DND-41 (cell line): ENCODE data around the gene ZFP36.

Source experiments
- ATAC-seq: fragments of 200-7000 bp; cut with Tn5 transposase; 3 replicates; pipeline ENCODE4 v1.9.1; 2021; ENCODE audit warnings: low read depth; ENCODE audit not compliant: insufficient read depth
- DNase-seq: peaks from one replicate; pipeline ENCODE4 v3.0.0-alpha.2; 2020
- H2AFZ ChIP-seq: 2 replicates; pipeline ENCODE4 v1.6.0; 2012; ENCODE audit warnings: low read depth, low read length
- H3K27ac ChIP-seq: 2 replicates; pipeline ENCODE4 v1.5.1; 2012; ENCODE audit warnings: low read length, inconsistent platforms
- H3K27me3 ChIP-seq: fragments of 200-600 bp; sonication (generic); 2 replicates; pipeline ENCODE4 v1.6.0; 2012; ENCODE audit warnings: low read length, mild to moderate bottlenecking, inconsistent platforms; ENCODE audit not compliant: insufficient read depth, poor library complexity
- H3K36me3 ChIP-seq: 2 replicates; pipeline ENCODE4 v1.5.1; 2012; ENCODE audit warnings: low read length, inconsistent platforms; ENCODE audit not compliant: insufficient read depth
- H3K4me1 ChIP-seq: 2 replicates; pipeline ENCODE4 v1.5.1; 2012; ENCODE audit warnings: mild to moderate bottlenecking, low read length; ENCODE audit not compliant: insufficient read depth
- H3K4me2 ChIP-seq: 2 replicates; pipeline ENCODE4 v1.6.0; 2012; ENCODE audit warnings: mild to moderate bottlenecking, moderate library complexity, low read length, inconsistent platforms; ENCODE audit not compliant: insufficient read depth
- H3K4me3 ChIP-seq, 2 experiments: fragments of 200-600 bp in 1 of 2; shearing (Covaris generic) in 1 of 2; 2 replicates each; pipeline ENCODE4 v1.5.1; 2012 to 2016; ENCODE audit warnings: inconsistent platforms in 2 of 2, low read length in 2 of 2, mild to moderate bottlenecking in 2 of 2, low read depth in 1 of 2, moderate library complexity in 1 of 2
- H3K79me2 ChIP-seq: 2 replicates; pipeline ENCODE4 v1.6.0; 2012; ENCODE audit warnings: low read length, inconsistent platforms; ENCODE audit not compliant: insufficient read depth
- H3K9ac ChIP-seq: 2 replicates; pipeline ENCODE4 v1.6.0; 2012; ENCODE audit warnings: low read depth, mild to moderate bottlenecking, inconsistent platforms, low read length, moderate library complexity
- H3K9me3 ChIP-seq: 2 replicates; pipeline ENCODE4 v1.5.1; 2012; ENCODE audit warnings: low read length, moderate library complexity, mild to moderate bottlenecking, inconsistent platforms; ENCODE audit not compliant: insufficient read depth, severe bottlenecking
- H4K20me1 ChIP-seq: 2 replicates; pipeline ENCODE4 v1.6.0; 2012; ENCODE audit warnings: low read length; ENCODE audit not compliant: insufficient read depth
- EZH2 ChIP-seq: IDR thresholded peaks from 3 replicates; pipeline ENCODE4 v1.6.1; 2012; ENCODE audit warnings: borderline replicate concordance, low read depth, mild to moderate bottlenecking, moderate library complexity, low read length, inconsistent platforms; ENCODE audit not compliant: severe bottlenecking
- TF ChIP-seq, protein P1 (sequence below): IDR thresholded peaks from 2 replicates; pipeline ENCODE4 v1.5.1; 2012; ENCODE audit warnings: borderline replicate concordance, low read length, moderate library complexity, mild to moderate bottlenecking; ENCODE audit not compliant: poor library complexity, severe bottlenecking; ENCODE audit errors: extremely low read depth

Gene ZFP36

DNA sequence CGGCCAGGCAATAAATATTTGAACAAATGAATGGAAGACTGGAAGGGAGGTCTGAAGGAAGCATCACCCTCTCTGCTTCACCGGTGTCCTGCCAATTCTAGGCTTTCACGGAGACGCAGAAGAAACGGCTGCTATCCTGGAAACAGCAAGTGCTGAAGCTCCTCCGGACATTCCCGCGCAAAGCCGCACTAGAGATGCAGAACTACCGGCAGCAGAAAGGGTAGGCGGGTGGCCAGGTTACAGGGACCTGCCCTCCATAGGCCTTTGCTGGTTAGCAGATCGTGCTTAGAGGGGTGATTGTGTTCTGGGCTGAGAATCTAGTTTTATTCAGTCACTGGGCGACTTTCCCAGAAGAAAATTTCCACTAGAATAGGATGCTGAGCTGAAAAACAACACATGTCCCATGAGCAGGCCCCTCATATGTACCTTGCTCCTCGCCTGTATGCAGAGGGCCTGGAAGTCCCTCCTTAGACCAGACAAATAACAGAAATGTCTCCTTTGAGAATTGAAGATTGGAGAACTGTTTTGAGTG lies 26.7 kb upstream of the ZFP36 start:
- no peak for ATAC-seq
- Histone ChIP-seq H3K27me3 (no peaks in the 10 kb centered on the region), H3K9ac (no peak overlapping the region), H3K4me2 (no peak overlapping the region), H3K4me1 (no peaks in the 10 kb centered on the region), H3K4me3 (no peak overlapping the region), H3K27ac (no peak overlapping the region), H4K20me1 (peaks cover 5% of the 10 kb centered on the region; the same call in 1 of the 2 replicates), H3K79me2 (no peaks in the 10 kb centered on the region), H3K9me3 (no peaks in the 10 kb centered on the region), H3K36me3 (peaks cover 97% of the 10 kb centered on the region), H2AFZ (no peak overlapping the region)
- no peak for DNase-seq
- TF ChIP-seq, protein P1, sequence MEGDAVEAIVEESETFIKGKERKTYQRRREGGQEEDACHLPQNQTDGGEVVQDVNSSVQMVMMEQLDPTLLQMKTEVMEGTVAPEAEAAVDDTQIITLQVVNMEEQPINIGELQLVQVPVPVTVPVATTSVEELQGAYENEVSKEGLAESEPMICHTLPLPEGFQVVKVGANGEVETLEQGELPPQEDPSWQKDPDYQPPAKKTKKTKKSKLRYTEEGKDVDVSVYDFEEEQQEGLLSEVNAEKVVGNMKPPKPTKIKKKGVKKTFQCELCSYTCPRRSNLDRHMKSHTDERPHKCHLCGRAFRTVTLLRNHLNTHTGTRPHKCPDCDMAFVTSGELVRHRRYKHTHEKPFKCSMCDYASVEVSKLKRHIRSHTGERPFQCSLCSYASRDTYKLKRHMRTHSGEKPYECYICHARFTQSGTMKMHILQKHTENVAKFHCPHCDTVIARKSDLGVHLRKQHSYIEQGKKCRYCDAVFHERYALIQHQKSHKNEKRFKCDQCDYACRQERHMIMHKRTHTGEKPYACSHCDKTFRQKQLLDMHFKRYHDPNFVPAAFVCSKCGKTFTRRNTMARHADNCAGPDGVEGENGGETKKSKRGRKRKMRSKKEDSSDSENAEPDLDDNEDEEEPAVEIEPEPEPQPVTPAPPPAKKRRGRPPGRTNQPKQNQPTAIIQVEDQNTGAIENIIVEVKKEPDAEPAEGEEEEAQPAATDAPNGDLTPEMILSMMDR: no peak
- TF ChIP-seq EZH2: no peak

DNA sequence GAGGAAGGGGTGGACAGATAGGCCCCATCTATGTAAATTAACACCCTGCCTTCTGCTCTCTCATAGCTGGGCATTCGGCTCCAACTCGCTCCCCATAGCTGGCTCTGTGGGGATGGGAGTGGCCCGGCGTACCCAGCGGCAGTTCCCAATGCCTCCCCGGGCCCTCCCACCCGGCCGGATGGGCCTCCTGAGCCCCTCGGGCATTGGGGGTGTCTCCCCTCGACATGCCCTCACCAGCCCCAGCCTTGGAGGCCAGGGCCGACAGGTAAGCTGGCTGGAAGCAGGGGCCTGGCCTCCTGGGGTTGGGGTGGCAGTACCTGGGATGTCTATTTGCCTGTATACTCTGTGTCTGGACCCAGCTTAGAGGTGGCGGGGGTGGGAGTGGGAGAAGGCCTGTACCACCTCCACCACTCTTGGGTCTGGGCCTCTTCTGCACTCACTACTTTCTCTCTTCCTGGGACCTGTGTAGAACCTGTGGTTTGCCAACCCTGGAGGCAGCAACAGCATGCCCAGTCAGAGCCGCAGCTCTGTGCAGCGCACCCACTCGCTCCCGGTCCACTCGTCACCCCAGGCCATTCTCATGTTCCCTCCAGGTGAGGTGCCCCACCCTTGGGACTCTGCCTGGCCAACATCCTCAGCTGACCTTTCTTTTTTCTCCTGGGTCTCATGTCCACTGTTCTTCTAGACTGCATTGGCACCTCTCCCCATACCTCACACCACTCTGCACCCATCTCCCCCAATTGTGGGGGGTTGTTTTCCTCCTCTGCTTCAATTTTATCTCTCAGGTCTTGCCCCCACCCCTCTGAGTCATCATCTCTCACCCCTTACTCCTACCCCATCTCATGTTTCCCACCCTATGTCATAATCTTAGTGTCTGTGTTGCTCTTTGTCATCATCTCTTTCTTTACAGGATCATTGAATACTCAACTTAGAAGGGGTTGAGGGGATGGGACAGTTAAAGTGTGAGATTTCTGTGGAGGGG lies 25.8 kb upstream of the ZFP36 start:
- Histone ChIP-seq H3K36me3 (peaks cover 97% of the 10 kb centered on the region), H3K4me1 (no peaks in the 10 kb centered on the region), H4K20me1 (peaks cover 5% of the 10 kb centered on the region; the same call in 1 of the 2 replicates), H2AFZ (no peak overlapping the region), H3K27me3 (no peaks in the 10 kb centered on the region), H3K9me3 (no peaks in the 10 kb centered on the region), H3K27ac (no peak overlapping the region), H3K9ac (no peak overlapping the region), H3K79me2 (no peaks in the 10 kb centered on the region), H3K4me3 (no peak overlapping the region), H3K4me2 (no peak overlapping the region)
- DNase-seq (no peak), ATAC-seq (no peak)
- no peak for TF ChIP-seq EZH2
- TF ChIP-seq, protein P1: no peak

DNA sequence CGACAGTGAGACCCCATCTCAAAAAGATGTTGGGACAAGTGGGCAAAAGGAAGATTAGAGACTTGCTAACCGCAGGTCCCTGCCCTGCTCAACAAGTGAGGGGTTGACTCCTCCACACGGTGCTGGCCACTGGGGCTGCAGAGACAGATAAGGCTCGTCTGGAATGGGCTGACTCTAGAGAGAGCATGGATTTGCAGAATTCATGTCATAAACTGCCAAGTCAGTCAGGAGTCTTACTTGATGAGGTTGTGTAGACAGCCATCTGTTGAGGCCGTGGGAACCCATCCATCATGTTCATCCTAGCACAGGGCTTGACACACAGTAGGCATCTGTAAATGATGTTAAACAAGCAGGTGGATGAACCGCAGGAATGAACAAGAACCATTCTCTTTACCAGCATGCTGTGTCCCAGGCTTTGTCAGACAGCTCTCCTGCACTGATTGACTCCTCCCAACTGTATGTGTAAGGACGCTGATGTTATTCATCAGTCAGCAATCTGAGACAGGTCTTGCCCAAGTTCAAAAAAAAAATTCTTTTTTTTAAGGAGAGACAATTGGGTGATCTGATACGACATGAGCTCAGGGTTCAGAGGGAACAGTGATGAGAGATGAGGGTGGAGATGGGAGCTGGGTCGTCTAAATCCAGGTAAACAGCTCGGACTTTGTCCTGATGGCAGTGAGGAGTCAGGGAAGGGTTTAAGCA lies 24.6 kb upstream of the ZFP36 start:
- no peak overlapping the region for H3K27ac ChIP-seq
- TF ChIP-seq EZH2: no peak
- TF ChIP-seq, protein P1: no peak
- ATAC-seq: no peak

More for the DNA sequence above, 24.6 kb upstream of the ZFP36 start:
- no peaks in the 10 kb centered on the region for H3K4me1 ChIP-seq
- DNase-seq: no peak
- no peak overlapping the region for H3K4me3 ChIP-seq
- H3K79me2 ChIP-seq: no peaks in the 10 kb centered on the region
- H3K9ac ChIP-seq: no peak overlapping the region
- H3K27me3 ChIP-seq: no peaks in the 10 kb centered on the region
- H2AFZ ChIP-seq: no peak overlapping the region
- no peak overlapping the region for H3K4me2 ChIP-seq
- peaks cover 12% of the 10 kb centered on the region for H4K20me1 ChIP-seq
- H3K9me3 ChIP-seq: no peaks in the 10 kb centered on the region
- peaks cover 97% of the 10 kb centered on the region for H3K36me3 ChIP-seq
